Right renal pelvis (tissue), 4 donors: ENCODE data around the gene AHDC1. TPM values are rescaled to one million over a fixed set of nuclear protein-coding genes. Genes with fewer than 3 reads are reported as not detected.
"Not testable (repeated sequence)": the region's sequence is repeated elsewhere in the genome, so short reads cannot be mapped to it uniquely, and the experiment has no call there.

Experiments used
- DNase-seq, 4 donors: peaks; one replicate each; pipeline ENCODE4 v3.0.0-alpha.2; 2013; ENCODE audit warnings: low read depth in 4 of 4, low spot score in 3 of 4, missing footprints in 1 of 4
- polyA plus RNA-seq, 4 donors: library from polyadenylated mRNA; unstranded; fragments of 120-200 nt; gene quantifications; one replicate each; pipeline ENCODE4 v1.2.1, GENCODE V29; 2013; ENCODE audit not compliant: insufficient read length in 4 of 4

The AHDC1 gene
- polyA plus RNA-seq, 4 donors, result 39.4 to 51.5 (median 46.8) TPM

DNA sequence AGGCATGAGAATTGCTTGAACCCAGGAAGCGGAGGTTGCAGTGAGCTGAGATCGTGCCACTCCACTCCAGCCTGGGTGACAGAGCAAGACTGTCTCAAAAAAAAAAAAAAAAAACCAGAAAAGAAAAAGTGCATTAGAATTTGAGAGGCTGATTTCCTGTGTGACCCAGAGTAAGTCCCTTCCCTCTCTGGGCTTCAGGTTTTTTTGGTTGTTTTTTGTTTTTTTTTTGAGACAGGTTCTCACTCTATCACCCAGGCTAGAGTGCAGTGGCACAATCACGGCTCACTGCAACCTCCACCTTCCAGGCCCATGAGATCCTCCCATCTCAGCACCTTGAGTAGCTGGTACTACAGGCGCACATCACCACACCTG lies 65.7 kb downstream of the AHDC1 start:
- not testable (repeated sequence) for DNase-seq

GRCh38 chr1:27536767-27537166 lies 67.2 kb downstream of the AHDC1 start:
- DNase-seq, result no peak

GRCh38 chr1:27536010-27536757 lies 67.8 kb downstream of the AHDC1 start:
- no peak for DNase-seq

DNA sequence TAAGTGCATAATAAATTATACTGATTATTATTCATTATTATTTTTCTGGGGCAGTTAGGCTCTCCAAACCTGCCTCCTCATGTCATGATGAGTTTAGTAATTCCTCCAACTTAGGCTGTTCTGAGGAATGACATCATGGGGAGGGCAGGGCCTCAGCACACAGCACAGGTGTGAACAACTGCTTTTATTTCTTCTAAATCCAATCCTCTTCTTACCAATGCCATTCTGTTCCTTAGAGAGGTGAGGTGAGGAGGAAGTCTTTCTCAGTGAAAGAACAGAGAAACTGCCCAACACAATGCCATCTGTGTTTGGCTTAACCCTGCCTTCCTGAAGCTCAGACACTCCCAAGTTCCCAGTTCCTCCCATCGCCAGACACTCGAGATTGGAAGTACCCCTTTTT lies 68.6 kb downstream of the AHDC1 start:
- DNase-seq, result no peak

DNA sequence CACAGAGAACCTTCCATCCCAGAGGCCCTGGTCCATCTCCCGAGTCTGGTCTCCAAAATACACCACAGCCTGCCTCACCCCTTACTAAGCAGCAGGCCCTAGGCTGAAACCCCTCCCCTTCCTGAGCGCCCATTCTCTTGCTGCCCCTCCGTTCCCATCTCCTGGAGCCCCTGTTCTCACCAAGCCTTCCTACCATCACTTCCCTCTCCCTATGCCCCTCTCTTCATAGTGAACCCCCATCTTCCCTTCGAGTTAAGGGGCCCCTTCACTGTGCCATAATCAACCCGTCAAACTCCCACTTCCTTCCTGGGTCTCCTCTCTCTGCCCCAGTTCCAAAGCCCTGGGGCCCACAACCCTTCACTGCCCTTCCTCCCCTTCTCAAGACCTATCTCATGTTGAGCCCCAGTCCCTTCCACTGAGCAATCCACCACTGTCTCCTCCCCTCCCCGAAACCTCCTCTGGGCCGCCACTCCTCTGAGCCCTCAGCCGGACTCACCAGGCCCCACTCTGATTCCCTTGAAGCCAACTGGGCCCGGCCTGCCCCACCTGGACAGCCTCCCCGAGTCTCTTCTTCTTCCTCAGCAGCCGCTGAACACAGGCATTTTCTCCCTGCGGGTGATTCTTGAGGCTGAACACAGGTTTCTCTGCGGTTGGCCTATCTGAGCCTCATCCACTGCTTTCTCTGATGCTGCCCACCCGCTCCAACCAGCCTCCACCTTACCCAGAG lies 71.8 kb downstream of the AHDC1 start:
- DNase-seq, result no peak

GRCh38 chr1:27530192-27530591 lies 73.8 kb downstream of the AHDC1 start:
- DNase-seq, result no peak

DNA sequence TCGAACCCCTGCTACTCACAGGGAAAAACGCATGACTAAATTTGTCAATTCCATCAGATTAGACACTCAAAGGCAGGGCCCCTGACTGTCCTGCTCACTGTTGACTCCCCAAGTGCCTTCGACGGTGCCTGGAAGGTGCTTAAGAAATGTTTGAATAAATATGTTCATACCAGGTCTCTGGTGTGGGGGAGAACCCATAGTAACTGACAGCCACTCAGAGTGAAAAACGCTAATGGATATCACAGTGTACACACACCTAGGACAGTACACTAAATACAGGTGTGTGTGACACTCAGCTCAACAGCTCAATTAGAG lies 74.3 kb downstream of the AHDC1 start:
- no peak for DNase-seq

DNA sequence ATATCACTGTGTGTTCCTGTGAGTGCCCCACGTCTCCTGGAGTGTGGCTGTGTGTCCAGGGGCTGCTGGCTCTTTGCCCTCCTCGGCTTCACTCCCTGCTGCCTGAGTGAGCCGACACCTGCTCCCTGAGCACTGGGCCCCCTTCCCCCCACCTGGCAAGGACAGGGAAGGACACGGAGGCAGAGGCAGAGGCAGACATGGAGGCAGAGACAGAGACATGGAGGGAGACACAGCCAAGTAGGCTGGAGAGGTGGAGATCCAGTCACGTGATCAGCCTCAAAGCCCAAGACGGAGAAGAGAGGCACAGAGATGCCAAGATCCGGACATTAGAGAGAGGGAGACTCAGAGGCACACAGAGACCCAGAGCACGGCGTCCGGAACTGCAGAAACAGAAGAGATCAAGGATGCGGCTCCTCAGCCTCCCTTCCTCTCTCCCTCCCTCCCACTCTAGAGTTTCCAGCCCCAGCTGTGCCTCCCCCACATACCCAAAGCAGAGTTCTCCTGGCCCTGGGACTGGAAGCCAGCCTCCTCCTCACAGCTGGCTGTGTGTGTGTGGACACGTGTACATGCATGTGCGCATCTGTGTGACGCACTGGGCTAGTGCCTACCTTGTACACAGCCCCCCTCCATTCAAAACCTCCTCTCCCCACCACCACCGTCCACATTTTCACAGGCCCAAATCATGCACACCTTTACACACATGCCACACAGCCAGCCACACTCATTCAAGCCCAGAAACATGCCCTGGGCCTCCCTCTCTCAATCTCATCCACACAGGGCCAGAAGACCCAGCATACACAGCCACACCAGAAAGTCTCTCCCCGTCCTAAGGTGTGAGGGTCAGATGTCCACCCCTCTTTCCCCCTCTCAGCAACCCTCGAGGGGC lies 74.9 kb downstream of the AHDC1 start:
- DNase-seq, result peak in 1 of 4 donors; percentile 81

- peak in 2 of 4 donors; percentile 70 to 74 for DNase-seq
Observed at GRCh38 chr1:27527890-27528817, 75.8 kb downstream of the AHDC1 start.

DNA sequence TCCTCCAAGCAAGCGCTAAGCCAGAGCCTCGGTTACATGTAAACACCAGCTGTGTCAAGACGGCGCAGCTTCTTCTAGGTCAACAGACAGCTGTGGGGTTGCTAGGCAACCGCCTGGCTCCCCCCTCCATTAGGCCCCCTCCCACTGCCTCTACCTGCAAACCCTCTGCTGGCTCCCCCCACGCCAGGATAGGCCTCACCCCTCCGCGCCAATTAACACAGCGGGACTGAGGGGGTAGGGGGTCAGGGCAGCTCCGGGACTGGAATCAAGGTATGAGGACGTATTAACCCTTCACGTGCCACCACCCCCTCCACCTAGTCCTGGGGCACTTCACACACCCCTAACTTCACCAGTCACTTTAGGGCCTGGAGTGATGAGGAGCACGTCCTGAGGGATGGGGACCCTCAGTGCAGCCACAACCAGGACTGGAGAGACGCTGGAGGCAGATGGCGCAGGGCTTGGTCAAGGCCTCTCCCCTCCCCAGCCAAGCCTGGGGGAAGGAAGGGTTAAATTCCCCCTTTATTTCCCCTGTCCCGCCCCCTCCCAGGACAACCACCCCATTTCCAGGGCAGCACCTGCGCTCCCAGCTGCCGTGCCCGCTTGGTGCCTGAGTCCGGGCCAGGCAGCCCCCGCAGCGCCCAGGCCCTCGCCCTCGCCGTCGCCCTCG lies 76.6 kb downstream of the AHDC1 start:
- DNase-seq, result peak in 2 of 4 donors; percentile 72 to 81

DNA sequence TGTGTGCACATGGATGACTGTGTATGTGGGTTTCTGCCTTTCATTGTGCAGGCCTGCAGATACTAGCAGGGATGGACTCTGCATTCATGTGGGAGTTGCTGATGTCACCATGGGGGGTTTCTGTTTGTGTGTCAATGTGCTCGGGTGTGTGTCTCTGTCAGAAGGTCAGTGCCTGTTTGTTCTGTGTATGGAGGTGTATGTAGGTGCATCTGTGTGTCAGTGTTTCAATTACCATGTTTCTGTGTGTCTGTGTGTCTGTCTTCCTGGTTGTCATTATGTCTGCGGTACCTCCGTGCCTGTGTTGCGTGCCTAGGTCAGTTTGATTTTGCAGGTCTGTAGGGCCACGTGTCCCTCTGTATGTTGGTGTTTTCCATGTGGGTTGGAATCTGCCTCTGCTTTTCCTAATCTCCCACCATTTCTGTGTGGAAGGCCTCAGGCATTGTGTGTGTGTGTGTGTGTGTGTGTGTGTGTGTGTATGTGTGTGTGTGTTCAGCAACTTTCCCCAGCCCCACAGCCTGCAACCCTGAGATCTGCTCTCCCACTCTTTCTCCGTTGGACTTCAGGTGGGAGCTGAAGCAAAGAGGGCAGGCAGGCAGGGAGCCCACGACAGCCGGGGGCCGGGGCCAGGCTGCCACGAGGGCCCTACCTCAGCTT lies 77.2 kb downstream of the AHDC1 start:
- DNase-seq, result no peak

DNA sequence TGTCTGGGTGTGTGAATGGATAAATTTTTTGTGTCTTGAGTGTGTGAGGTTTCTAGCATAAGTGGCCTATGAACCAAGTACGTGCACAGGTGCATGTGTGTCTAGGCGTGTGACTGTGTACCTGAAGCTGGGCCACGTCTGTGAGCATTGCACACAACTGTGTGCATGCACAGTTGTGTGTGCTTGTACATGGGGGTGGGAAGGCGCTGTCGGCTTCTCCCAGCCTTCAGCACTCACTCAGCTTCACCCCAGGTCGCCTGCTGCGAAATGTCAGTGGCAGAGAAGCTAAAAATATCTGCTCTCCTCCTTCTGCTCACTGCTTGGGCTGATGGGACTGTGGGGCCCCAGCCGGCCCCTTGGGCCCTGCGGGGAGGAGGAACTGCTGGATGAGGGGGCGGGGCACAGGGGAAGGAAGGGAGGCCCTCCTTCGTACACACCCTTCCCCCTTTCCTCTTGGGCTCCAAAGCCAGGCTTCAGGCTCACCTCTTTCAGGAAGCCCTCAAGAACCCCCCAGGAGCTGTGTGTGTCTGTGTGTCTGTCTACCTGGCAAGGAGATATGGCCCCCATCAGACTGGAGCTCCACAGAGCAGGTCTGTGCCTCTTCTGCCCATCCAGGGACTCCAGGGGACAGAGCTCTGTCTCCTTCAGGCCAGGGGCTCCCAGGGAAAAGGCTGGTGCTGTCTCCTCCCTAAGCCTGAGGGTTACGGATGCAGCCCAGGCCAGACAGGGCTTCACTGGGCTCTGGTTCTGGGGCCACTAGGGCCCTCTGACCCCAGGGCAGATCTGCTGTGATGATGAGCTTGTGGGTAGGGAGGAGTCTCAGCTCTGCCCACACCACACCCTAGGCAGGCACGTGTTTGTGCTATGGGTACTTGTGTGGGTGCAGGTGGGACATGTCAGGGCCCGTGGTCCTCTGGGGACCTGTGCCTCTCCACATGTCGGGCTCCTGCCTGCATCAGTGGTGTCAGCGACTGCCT lies 78.4 kb downstream of the AHDC1 start:
- DNase-seq, result peak in 1 of 4 donors; percentile 73

DNA sequence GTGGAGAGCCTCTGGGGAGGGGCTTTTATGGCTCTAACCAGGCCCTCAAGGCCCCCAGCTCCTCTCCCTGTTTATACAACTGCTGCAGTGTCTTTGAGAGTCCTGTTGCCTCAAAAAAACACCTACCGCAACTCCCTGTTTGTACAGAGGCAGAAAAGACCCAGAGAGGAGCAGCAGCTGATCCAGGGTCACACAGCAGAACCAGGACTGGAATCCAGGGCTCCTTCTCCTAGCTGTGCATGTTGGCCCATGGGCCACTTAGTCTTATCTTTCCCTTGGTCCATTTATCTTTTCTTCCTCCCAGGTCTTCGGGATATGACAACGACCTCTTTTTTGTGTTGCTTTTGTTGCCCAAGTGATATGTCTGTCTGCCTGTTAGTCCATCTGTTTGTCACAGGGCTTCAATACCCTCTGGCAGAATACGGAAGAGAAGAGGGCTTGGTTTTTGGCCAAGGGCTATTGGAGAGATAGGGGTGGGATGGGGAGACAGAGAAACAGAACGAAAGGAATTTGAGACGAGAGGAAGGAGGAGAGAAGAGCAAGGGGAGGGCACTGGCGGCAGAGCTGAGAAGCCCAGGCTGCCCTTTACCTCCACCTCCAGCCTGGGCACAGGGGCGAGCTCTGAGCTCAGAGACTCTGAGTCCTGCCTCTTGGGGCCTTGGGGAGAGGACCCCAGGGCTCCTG lies 80.5 kb downstream of the AHDC1 start:
- DNase-seq, result no peak

- peak in 1 of 4 donors; percentile 69 for DNase-seq
Observed at GRCh38 chr1:27522432-27523336, 81.3 kb downstream of the AHDC1 start.

- no peak for DNase-seq
Observed at GRCh38 chr1:27521861-27522431, 82.0 kb downstream of the AHDC1 start.

DNA sequence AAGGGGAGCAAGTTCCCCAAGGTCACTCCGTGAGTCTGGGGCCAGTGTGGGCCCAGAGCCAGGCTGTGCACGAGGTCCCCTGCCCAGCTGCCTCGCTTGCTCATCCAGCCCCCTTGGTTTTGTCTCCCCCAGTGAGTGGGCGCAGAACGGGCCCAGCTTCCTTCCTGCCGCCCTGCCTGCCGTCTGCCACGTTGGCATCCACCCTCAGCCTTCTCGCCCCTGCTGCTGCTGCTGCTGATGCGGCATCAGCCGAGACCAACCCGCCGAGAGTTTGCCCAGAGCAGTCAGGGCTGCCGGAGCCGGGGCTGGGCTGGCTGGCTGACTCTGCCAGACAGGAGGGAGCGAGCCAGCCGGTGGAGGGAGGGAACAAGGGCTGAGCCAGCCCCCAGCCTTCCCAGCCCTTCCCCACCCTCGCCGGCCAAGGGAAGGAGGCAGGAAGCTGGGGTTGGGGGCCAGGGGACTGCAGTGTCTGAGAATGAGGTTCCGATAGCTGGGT lies 82.6 kb downstream of the AHDC1 start:
- DNase-seq, result no peak
